Upper lobe of left lung (tissue), 4 donors: ENCODE data around the gene CTCFL.

Experiments used
- POLR2A ChIP-seq, 4 donors: fragments of 450-650 bp; IDR thresholded peaks; one replicate each; pipeline ENCODE4 v1.5.1; 2016 to 2017; ENCODE audit warnings: antibody characterized with exemption in 4 of 4, mild to moderate bottlenecking in 2 of 4
- POLR2AphosphoS5 ChIP-seq, 2 donors: sonication (generic); formaldehyde crosslinking; IDR thresholded peaks; one replicate each; pipeline ENCODE4 v1.5.1; 2017; ENCODE audit warnings: antibody characterized with exemption in 2 of 2
- TF ChIP-seq, protein P1 (sequence below), 6 experiments: fragments of 450-650 bp in 4 of 6; fragments of 200-600 bp in 2 of 6; sonication (generic) in 2 of 6; IDR thresholded peaks; one replicate each; pipeline ENCODE4 v1.5.1; 2016 to 2019; ENCODE audit warnings: antibody characterized with exemption in 6 of 6

DNA sequence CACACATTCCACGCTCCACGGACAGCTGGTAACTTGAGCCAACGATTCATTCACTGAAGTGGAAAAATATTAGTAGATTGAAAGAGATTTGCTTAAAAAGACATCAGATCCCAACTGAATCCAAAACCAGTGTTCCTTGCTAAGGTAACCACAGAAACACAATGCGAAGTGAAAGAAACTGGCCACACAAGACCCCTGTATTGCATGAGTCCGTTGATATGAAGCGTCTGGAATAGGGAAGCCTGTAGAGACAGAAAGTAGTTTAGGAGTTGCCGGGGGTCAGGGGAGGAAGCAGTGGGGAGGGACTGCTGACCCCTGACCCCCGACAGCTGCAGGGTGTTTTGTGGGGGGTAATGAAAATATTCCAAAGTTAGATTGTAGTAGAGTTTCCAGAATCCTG is 46.0 kb upstream of the CTCFL start:
- TF ChIP-seq, protein P1, sequence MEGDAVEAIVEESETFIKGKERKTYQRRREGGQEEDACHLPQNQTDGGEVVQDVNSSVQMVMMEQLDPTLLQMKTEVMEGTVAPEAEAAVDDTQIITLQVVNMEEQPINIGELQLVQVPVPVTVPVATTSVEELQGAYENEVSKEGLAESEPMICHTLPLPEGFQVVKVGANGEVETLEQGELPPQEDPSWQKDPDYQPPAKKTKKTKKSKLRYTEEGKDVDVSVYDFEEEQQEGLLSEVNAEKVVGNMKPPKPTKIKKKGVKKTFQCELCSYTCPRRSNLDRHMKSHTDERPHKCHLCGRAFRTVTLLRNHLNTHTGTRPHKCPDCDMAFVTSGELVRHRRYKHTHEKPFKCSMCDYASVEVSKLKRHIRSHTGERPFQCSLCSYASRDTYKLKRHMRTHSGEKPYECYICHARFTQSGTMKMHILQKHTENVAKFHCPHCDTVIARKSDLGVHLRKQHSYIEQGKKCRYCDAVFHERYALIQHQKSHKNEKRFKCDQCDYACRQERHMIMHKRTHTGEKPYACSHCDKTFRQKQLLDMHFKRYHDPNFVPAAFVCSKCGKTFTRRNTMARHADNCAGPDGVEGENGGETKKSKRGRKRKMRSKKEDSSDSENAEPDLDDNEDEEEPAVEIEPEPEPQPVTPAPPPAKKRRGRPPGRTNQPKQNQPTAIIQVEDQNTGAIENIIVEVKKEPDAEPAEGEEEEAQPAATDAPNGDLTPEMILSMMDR (IDR thresholded peaks at IDR 0.05) = no peak
- no peak for TF ChIP-seq POLR2A (IDR thresholded peaks at IDR 0.05)
- no peak for TF ChIP-seq POLR2AphosphoS5 (IDR thresholded peaks at IDR 0.05)
